HCT116 (cell line): ENCODE results near the gene GATC. TPM values are rescaled to one million over a fixed set of nuclear protein-coding genes. Genes with fewer than 3 reads are reported as not detected.

Source experiments
- ATAC-seq: fragments of 200-7000 bp; cut with Tn5 transposase; 2 replicates; pipeline ENCODE4 v1.9.1; 2020; ENCODE audit warnings: mild to moderate bottlenecking, moderate library complexity
- BruUV-seq: library from RNA; stranded (reverse); fragments of 400-500 nt; replicated peaks from 2 replicates; lab custom pipeline; 2021; lab: Mats Ljungman, UMichigan
- CTCF ChIA-PET: fragments of 300-600 bp; sonication (Branson Sonifier 250); formaldehyde crosslinking; loops from one replicate; lab custom pipeline; 2021; ENCODE audit warnings: antibody characterized with exemption; lab: Charles Lee
- POLR2A ChIA-PET: fragments of 300-600, 350-600 bp; sonication (Branson Sonifier 250); formaldehyde crosslinking; loops from one replicate; lab custom pipeline; 2021; ENCODE audit warnings: antibody characterized with exemption; lab: Charles Lee
- RAD21 ChIA-PET, 2 experiments: fragments of 300-600 bp; sonication (Branson Sonifier 250); formaldehyde crosslinking; loops; one replicate each; lab custom pipeline; 2023; ENCODE audit warnings: low total read pairs in 2 of 2; ENCODE audit not compliant: uncharacterized antibody in 2 of 2, unreplicated experiment in 2 of 2, low non-redundant PET in 1 of 2; lab: Charles Lee
- DNase-seq: peaks from one replicate; pipeline ENCODE4 v3.0.0-alpha.2; 2010; ENCODE audit warnings: low read depth, low spot score
- H2AFZ ChIP-seq: fragments of 200-600 bp; shearing (Covaris generic), sonication (generic); 2 replicates; pipeline ENCODE4 v1.6.1; 2017; ENCODE audit warnings: low read depth, mixed run types, mixed read lengths, antibody characterized with exemption, low read length; ENCODE audit not compliant: poor library complexity, severe bottlenecking
- H3K27ac ChIP-seq: 2 replicates; pipeline ENCODE4 v1.5.1; 2012; ENCODE audit warnings: low read depth, low read length
- H3K27me3 ChIP-seq: fragments of 200-600 bp; sonication (generic); 2 replicates; pipeline ENCODE4 v1.6.1; 2016; ENCODE audit warnings: mixed run types, low read length, mixed read lengths; ENCODE audit not compliant: insufficient read depth
- H3K36me3 ChIP-seq, 2 experiments: fragments of 200-500 bp in 1 of 2; fragments of 200-600 bp in 1 of 2; sonication (Bioruptor generic) in 1 of 2; sonication (generic) in 1 of 2; 2 replicates each; pipeline versions ENCODE4 v1.5.1 to v1.6.1; 2014 to 2016; ENCODE audit warnings: low read length in 2 of 2, inconsistent platforms in 1 of 2, mixed read lengths in 1 of 2, mixed run types in 1 of 2; ENCODE audit not compliant: insufficient read depth in 2 of 2, control insufficient read depth in 1 of 2
- H3K4me1 ChIP-seq, 2 experiments: fragments of 200-600 bp in 1 of 2; sonication (generic) in 1 of 2; 2 replicates each; pipeline versions ENCODE4 v1.5.1 to v1.6.1; 2012 to 2017; ENCODE audit warnings: low read length in 2 of 2, inconsistent platforms in 1 of 2, mild to moderate bottlenecking in 1 of 2, mixed read lengths in 1 of 2, mixed run types in 1 of 2, moderate library complexity in 1 of 2; ENCODE audit not compliant: insufficient read depth in 2 of 2, control insufficient read depth in 1 of 2
- H3K4me2 ChIP-seq: fragments of 200-600 bp; sonication (generic); 2 replicates; pipeline ENCODE4 v1.6.1; 2017; ENCODE audit warnings: mixed run types, low read length, mixed read lengths
- H3K4me3 ChIP-seq, 2 experiments: fragments of 200-600 bp in 1 of 2; sonication (generic) in 1 of 2; replicated peaks in 1 of 2; 2 replicates each; pipeline ENCODE4 v1.5.1; 2011 to 2016; ENCODE audit warnings: low read length in 2 of 2, control low read depth in 1 of 2, low read depth in 1 of 2, mild to moderate bottlenecking in 1 of 2, mixed read lengths in 1 of 2, mixed run types in 1 of 2
- H3K79me2 ChIP-seq: fragments of 200-600 bp; sonication (generic); 2 replicates; pipeline ENCODE4 v1.6.1; 2017; ENCODE audit warnings: mild to moderate bottlenecking, mixed run types, low read length, moderate library complexity, mixed read lengths; ENCODE audit not compliant: insufficient read depth
- H3K9ac ChIP-seq: fragments of 200-600 bp; sonication (generic); 2 replicates; pipeline ENCODE4 v1.6.1; 2016; ENCODE audit warnings: low read length, mixed read lengths
- H3K9me2 ChIP-seq: fragments of 200-600 bp; sonication (generic), shearing (Covaris generic); 2 replicates; pipeline ENCODE4 v1.6.1; 2017; ENCODE audit warnings: mixed run types, mild to moderate bottlenecking, moderate library complexity; ENCODE audit not compliant: insufficient read depth
- H3K9me3 ChIP-seq, 2 experiments: fragments of 200-500 bp in 1 of 2; fragments of 200-600 bp in 1 of 2; sonication (Bioruptor generic) in 1 of 2; sonication (generic) in 1 of 2; 2 replicates each; pipeline ENCODE4 v1.6.1; 2014 to 2017; ENCODE audit warnings: low read length in 2 of 2, mixed read lengths in 2 of 2, inconsistent platforms in 1 of 2, low read depth in 1 of 2, mild to moderate bottlenecking in 1 of 2, mixed run types in 1 of 2, moderate library complexity in 1 of 2; ENCODE audit not compliant: control insufficient read depth in 1 of 2, insufficient read depth in 1 of 2
- H4K20me1 ChIP-seq: fragments of 200-600 bp; sonication (generic), shearing (Covaris generic); 2 replicates; pipeline ENCODE4 v1.6.1; 2017; ENCODE audit warnings: mixed run types, mild to moderate bottlenecking, moderate library complexity; ENCODE audit not compliant: insufficient read depth
- CBX3 ChIP-seq: IDR thresholded peaks from 2 replicates; pipeline ENCODE4 v1.6.1; 2012; ENCODE audit warnings: low read depth
- CEBPB ChIP-seq: IDR thresholded peaks from 2 replicates; pipeline ENCODE4 v1.6.1; 2012; ENCODE audit warnings: low read depth
- ELF1 ChIP-seq: IDR thresholded peaks from 2 replicates; pipeline ENCODE4 v1.6.1; 2012; ENCODE audit warnings: low read depth, borderline replicate concordance
- EZH2 ChIP-seq: fragments of 200-600 bp; sonication (generic); IDR thresholded peaks from 2 replicates; pipeline ENCODE4 v1.6.1; 2017; ENCODE audit warnings: antibody characterized with exemption, mixed run types
- JUND ChIP-seq: IDR thresholded peaks from 2 replicates; pipeline ENCODE4 v1.6.1; 2012
- POLR2A ChIP-seq: IDR thresholded peaks from 2 replicates; pipeline ENCODE4 v1.7.0; 2011; ENCODE audit warnings: borderline replicate concordance; ENCODE audit not compliant: insufficient read depth, insufficient read length; ENCODE audit errors: extremely low read depth
- SP1 ChIP-seq: IDR thresholded peaks from 2 replicates; pipeline ENCODE4 v1.6.1; 2012; ENCODE audit warnings: low read depth
- SRF ChIP-seq: IDR thresholded peaks from 2 replicates; pipeline ENCODE4 v1.6.1; 2012; ENCODE audit warnings: low read depth
- TCF7L2 ChIP-seq: IDR thresholded peaks from 2 replicates; pipeline ENCODE4 v1.7.0; 2011; ENCODE audit warnings: borderline replicate concordance, inconsistent platforms; ENCODE audit not compliant: insufficient read depth, insufficient read length; ENCODE audit errors: extremely low read depth
- YY1 ChIP-seq: IDR thresholded peaks from 2 replicates; pipeline ENCODE4 v1.6.1; 2011; ENCODE audit warnings: low read length, low read depth, moderate library complexity, mild to moderate bottlenecking; ENCODE audit not compliant: insufficient replicate concordance; ENCODE audit errors: extremely low read depth
- ZFX ChIP-seq: fragments of 450-650 bp; IDR thresholded peaks from 2 replicates; pipeline ENCODE4 v1.6.1; 2017
- intact Hi-C: fragments of 100-400 bp; cut with micrococcal nuclease; formaldehyde crosslinking; loops from 2 replicates; pipeline ENCODE4 v1.10.0; 2022
- total RNA-seq: library from RNA; stranded (reverse); gene quantifications from one replicate; pipeline ENCODE4 v1.2.1, GENCODE V29; 2021; ENCODE audit not compliant: unreplicated experiment
- TF ChIP-seq, protein P1 (sequence below): IDR thresholded peaks from 2 replicates; pipeline ENCODE4 v1.6.1; 2011; ENCODE audit warnings: mild to moderate bottlenecking, low read length, moderate library complexity; ENCODE audit not compliant: insufficient replicate concordance; ENCODE audit errors: extremely low read depth

Gene GATC
- total RNA-seq, 1 experiment from 2014 or later: 48.7 TPM

DNA sequence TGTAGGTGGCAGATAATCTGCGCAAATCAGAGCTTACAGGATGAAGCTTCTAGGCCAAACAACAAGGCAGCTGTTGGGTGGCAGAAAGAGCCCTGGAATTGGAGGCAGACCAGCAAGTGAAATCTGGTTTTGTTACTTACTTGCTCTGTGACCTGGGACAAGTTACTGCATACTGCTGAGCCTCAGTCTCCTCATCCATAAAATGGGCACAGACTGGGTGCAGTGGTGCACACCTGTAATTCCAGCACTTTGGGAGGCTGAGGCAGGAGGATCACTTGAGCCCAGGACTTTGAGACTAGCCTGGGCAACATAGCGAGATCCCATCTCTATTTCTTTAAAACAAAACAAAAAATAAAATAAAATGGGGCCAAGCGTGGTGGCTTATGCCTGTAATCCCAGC lies 39.7 kb upstream of the GATC start:
- ChIA-PET CTCF (no interaction called here), POLR2A (no interaction called here), RAD21 (no interaction called here)
- no peaks in the 10 kb centered on the region for H3K4me1 ChIP-seq
- H3K4me2 ChIP-seq: no peak overlapping the region
- intact Hi-C loops: no loop called here
- H3K4me3 ChIP-seq: no peak overlapping the region
- BruUV-seq: no TSS peak
- no peaks in the 10 kb centered on the region for H3K9me3 ChIP-seq
- H3K27me3 ChIP-seq: no peaks in the 10 kb centered on the region
- no peak overlapping the region for H2AFZ ChIP-seq
- ATAC-seq (no peak), DNase-seq (no peak)
- no peaks in the 10 kb centered on the region for H3K36me3 ChIP-seq
- H3K27ac ChIP-seq: no peak overlapping the region
- H3K9me2 ChIP-seq: no peaks in the 10 kb centered on the region
- no peak overlapping the region for H3K9ac ChIP-seq
- TF ChIP-seq ZFX: no peak
- no peak for TF ChIP-seq ELF1
- no peak for TF ChIP-seq POLR2A
- TF ChIP-seq, protein P1, sequence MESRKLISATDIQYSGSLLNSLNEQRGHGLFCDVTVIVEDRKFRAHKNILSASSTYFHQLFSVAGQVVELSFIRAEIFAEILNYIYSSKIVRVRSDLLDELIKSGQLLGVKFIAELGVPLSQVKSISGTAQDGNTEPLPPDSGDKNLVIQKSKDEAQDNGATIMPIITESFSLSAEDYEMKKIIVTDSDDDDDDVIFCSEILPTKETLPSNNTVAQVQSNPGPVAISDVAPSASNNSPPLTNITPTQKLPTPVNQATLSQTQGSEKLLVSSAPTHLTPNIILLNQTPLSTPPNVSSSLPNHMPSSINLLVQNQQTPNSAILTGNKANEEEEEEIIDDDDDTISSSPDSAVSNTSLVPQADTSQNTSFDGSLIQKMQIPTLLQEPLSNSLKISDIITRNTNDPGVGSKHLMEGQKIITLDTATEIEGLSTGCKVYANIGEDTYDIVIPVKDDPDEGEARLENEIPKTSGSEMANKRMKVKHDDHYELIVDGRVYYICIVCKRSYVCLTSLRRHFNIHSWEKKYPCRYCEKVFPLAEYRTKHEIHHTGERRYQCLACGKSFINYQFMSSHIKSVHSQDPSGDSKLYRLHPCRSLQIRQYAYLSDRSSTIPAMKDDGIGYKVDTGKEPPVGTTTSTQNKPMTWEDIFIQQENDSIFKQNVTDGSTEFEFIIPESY: no peak
- TF ChIP-seq, all 23 proteins: peak for 0
- Histone ChIP-seq H4K20me1 (no peaks in the 10 kb centered on the region), H3K79me2 (no peaks in the 10 kb centered on the region)

DNA sequence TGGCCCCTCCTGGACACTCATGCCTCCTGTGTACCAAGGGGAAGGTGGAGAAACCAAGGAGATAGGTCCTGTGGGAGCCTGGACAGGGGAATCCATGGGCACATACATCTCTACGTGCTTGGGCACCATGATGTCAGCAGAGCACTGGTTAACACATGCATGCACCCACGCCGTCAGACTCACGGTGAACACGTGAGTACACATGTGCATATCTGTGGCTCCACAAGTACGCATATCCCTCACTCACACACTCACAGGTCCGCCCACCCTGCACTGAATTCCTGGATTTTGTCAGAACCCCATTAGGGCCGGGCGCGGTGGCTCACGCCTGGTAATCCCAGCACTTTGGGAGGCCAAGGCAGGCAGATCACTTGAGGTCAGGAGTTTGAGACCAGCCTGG lies 37.5 kb upstream of the GATC start:
- Histone ChIP-seq H3K4me1 (no peaks in the 10 kb centered on the region), H3K4me3 (no peak overlapping the region), H3K9me2 (no peaks in the 10 kb centered on the region), H3K27ac (no peak overlapping the region), H3K27me3 (no peaks in the 10 kb centered on the region), H3K36me3 (no peaks in the 10 kb centered on the region), H3K4me2 (no peak overlapping the region), H3K79me2 (no peaks in the 10 kb centered on the region), H2AFZ (no peak overlapping the region), H3K9ac (no peak overlapping the region), H4K20me1 (no peaks in the 10 kb centered on the region), H3K9me3 (no peaks in the 10 kb centered on the region)
- ChIA-PET RAD21 (no interaction called here), POLR2A (no interaction called here), CTCF (no interaction called here)
- no peak for TF ChIP-seq EZH2
- TF ChIP-seq SP1: no peak
- no peak for TF ChIP-seq CEBPB
- TF ChIP-seq SRF: no peak
- no peak for TF ChIP-seq ZFX
- no peak for TF ChIP-seq TCF7L2
- no peak for TF ChIP-seq YY1
- no peak for TF ChIP-seq CBX3
- no peak for TF ChIP-seq JUND
- intact Hi-C loops: no loop called here
- no peak for ATAC-seq
- no TSS peak for BruUV-seq
- no peak for DNase-seq
